Parathyroid adenoma (tissue), 2 donors: Measurements from ENCODE around the gene P4HA2.

Experiments used
- H2AFZ ChIP-seq: fragments of 300-600 bp; sonication (generic); one replicate; pipeline ENCODE4 v1.7.0; 2017; ENCODE audit warnings: antibody characterized with exemption, mild to moderate bottlenecking
- H3K27ac ChIP-seq: fragments of 300-600 bp; sonication (generic); one replicate; pipeline ENCODE4 v1.7.0; 2017
- H3K27me3 ChIP-seq: fragments of 300-600 bp; sonication (generic); one replicate; pipeline ENCODE4 v1.7.0; 2017; ENCODE audit warnings: low read length; ENCODE audit not compliant: control insufficient read depth, insufficient read depth
- H3K36me3 ChIP-seq: fragments of 300-600 bp; sonication (generic); one replicate; pipeline ENCODE4 v1.7.0; 2017; ENCODE audit warnings: low read length; ENCODE audit not compliant: control insufficient read depth, insufficient read depth
- H3K4me1 ChIP-seq: fragments of 300-600 bp; sonication (generic); one replicate; pipeline ENCODE4 v1.7.0; 2017; ENCODE audit warnings: control low read depth
- H3K4me2 ChIP-seq: fragments of 300-600 bp; sonication (generic); one replicate; pipeline ENCODE4 v1.7.0; 2017; ENCODE audit warnings: low read length
- H3K4me3 ChIP-seq: fragments of 300-600 bp; sonication (generic); one replicate; pipeline ENCODE4 v1.7.0; 2017; ENCODE audit warnings: low read depth, low read length
- H3K79me2 ChIP-seq: fragments of 300-600 bp; sonication (generic); one replicate; pipeline ENCODE4 v1.7.0; 2017; ENCODE audit warnings: control low read depth
- H3K9ac ChIP-seq: fragments of 300-600 bp; sonication (generic); one replicate; pipeline ENCODE4 v1.7.0; 2017; ENCODE audit warnings: mild to moderate bottlenecking
- H3K9me3 ChIP-seq: fragments of 300-600 bp; sonication (generic); one replicate; pipeline ENCODE4 v1.7.0; 2017; ENCODE audit warnings: low read length; ENCODE audit not compliant: control insufficient read depth
- TF ChIP-seq, protein P1 (sequence below): fragments of 300-600 bp; sonication (generic); IDR thresholded peaks from one replicate; pipeline ENCODE4 v1.7.0; 2017; ENCODE audit warnings: antibody characterized with exemption, mild to moderate bottlenecking
- donor health status: primary hyperparathyroidism.

Gene P4HA2

DNA sequence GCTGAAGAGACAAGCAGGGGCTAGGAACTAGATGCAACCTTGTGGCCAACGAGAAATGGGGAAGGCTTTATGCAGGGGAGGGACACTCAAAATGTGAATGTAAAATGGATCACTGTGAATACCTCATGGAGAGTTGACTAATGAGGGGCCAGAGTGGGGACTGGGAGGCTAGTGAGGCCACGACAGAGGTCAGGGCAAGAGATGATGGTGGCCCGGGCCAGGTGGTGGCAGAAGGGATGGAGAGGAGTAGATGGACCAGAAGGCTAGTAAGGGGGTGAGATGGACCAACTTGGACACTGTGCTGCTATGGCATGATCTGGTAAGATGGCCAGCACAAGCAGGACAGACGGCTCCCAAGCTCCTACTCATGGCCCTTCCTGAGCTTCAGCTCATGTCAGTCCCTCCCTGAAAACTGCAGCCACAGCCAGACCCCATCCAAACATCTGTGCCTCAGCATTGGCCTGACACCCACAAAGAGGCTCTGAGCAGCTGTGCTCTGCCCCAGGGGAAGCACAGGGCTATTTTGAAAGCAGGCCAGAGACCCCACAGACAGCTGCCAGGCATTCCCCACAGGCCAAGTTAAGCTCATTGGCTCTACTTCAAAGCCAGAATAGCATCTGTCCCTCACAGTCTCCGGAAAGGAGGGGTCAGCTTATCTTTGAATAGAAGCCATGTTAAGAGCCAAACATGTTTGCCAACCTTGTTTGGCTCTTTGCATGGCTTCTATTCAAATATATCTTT, 22.1 kb downstream of the P4HA2 start:
- Histone ChIP-seq H3K4me2 (no peak overlapping the region), H3K4me1 (no peaks in the 10 kb centered on the region), H3K4me3 (no peak overlapping the region), H2AFZ (no peak overlapping the region), H3K27me3 (no peaks in the 10 kb centered on the region), H3K9me3 (no peaks in the 10 kb centered on the region), H3K27ac (no peak overlapping the region), H3K36me3 (no peaks in the 10 kb centered on the region), H3K9ac (no peak overlapping the region), H3K79me2 (no peaks in the 10 kb centered on the region)
- TF ChIP-seq, protein P1, sequence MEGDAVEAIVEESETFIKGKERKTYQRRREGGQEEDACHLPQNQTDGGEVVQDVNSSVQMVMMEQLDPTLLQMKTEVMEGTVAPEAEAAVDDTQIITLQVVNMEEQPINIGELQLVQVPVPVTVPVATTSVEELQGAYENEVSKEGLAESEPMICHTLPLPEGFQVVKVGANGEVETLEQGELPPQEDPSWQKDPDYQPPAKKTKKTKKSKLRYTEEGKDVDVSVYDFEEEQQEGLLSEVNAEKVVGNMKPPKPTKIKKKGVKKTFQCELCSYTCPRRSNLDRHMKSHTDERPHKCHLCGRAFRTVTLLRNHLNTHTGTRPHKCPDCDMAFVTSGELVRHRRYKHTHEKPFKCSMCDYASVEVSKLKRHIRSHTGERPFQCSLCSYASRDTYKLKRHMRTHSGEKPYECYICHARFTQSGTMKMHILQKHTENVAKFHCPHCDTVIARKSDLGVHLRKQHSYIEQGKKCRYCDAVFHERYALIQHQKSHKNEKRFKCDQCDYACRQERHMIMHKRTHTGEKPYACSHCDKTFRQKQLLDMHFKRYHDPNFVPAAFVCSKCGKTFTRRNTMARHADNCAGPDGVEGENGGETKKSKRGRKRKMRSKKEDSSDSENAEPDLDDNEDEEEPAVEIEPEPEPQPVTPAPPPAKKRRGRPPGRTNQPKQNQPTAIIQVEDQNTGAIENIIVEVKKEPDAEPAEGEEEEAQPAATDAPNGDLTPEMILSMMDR: no peak

DNA sequence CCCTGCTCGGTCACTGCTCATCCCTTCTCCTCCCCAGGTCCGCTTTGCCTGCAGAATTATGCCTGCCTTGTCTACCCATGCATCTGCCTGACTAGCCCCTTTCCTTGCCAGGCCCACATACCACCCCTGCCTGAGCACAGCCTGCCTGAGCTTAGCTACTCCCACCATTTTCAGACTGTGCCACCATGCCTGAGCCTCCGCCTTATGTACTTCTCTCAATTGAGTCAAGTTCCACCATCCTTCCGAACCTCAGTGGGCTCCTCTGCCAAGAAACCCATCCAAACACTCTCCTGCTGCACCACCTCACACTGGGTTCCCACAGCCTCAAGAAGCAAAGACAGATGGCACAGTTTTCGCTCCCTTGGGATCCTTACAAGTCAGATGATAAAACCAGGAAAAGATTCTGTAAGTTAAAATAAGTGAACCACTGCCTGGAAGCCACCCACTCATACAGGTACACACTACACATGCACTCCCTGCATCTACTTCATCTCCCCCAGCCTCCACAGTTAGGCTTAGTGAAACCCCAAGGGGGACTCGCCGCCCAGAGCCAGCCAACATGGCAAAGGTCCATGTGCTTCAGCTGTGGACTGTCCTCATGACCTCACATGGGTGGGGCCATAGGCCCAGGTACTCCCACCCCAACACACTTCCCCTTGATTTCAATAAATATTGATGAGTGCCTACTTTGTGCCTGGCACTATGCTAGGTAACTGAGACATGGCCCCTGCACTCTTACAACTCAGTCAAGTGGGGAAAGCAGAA, 23.1 kb downstream of the P4HA2 start:
- H3K4me3 ChIP-seq: no peak overlapping the region
- TF ChIP-seq, protein P1: no peak
- no peak overlapping the region for H3K9ac ChIP-seq
- H3K36me3 ChIP-seq: no peaks in the 10 kb centered on the region
- no peaks in the 10 kb centered on the region for H3K9me3 ChIP-seq
- no peaks in the 10 kb centered on the region for H3K27me3 ChIP-seq
- no peaks in the 10 kb centered on the region for H3K4me1 ChIP-seq
- H2AFZ ChIP-seq: no peak overlapping the region
- no peak overlapping the region for H3K4me2 ChIP-seq
- no peaks in the 10 kb centered on the region for H3K79me2 ChIP-seq
- H3K27ac ChIP-seq: no peak overlapping the region

DNA sequence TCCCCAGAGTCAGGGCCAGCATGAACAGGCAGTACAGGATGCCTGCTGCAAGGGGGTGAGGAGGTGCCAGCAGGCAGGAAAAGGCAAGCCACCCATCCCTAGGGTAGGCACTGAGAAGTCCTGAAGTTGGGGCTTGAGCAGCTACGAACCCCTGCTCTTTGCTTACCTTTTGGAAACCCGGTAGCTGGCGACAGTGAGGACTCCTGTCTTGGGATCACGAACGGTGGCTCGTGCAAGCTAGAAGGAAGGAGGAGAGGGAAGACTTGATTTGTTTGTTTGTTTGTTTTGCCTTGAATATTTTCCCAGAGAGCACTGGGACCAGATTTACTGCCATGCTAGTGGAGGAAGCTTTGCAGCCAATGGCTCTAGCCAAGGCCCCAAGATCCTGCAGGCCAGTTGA, 23.7 kb downstream of the P4HA2 start:
- Histone ChIP-seq H2AFZ (no peak overlapping the region), H3K9ac (no peak overlapping the region), H3K4me3 (no peak overlapping the region), H3K27ac (no peak overlapping the region), H3K27me3 (no peaks in the 10 kb centered on the region), H3K9me3 (no peaks in the 10 kb centered on the region), H3K36me3 (no peaks in the 10 kb centered on the region), H3K4me2 (no peak overlapping the region), H3K4me1 (no peaks in the 10 kb centered on the region), H3K79me2 (no peaks in the 10 kb centered on the region)
- TF ChIP-seq, protein P1: no peak

DNA sequence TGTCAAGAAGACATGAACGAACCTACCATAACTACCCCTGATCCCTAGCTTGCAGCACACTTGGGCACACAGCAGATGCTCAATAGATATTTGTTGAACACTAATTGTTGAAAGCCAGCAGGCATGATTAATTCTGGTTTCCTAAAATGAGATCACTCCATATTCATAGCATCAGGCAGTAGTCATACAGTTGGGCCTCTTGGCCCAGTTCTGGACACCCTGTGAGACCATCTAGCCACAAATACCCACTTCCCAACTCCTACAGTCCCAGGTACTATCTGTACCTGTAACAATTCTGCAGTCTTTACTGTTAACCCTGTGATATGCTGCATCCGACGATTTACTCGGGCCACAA, 24.2 kb downstream of the P4HA2 start:
- Histone ChIP-seq H3K4me3 (no peak overlapping the region), H3K4me2 (no peak overlapping the region), H3K4me1 (no peaks in the 10 kb centered on the region), H3K27me3 (no peaks in the 10 kb centered on the region), H3K79me2 (no peaks in the 10 kb centered on the region), H3K9ac (no peak overlapping the region), H3K27ac (no peak overlapping the region), H3K36me3 (no peaks in the 10 kb centered on the region), H2AFZ (no peak overlapping the region), H3K9me3 (no peaks in the 10 kb centered on the region)
- TF ChIP-seq, protein P1: no peak
